ENCODE data around the gene PDGFA. TPM values are rescaled to one million over a fixed set of nuclear protein-coding genes. Genes with fewer than 3 reads are reported as not detected.

Gene PDGFA
- total RNA-seq, 1 donor from 2014 or later, result 7.3 TPM

DNA sequence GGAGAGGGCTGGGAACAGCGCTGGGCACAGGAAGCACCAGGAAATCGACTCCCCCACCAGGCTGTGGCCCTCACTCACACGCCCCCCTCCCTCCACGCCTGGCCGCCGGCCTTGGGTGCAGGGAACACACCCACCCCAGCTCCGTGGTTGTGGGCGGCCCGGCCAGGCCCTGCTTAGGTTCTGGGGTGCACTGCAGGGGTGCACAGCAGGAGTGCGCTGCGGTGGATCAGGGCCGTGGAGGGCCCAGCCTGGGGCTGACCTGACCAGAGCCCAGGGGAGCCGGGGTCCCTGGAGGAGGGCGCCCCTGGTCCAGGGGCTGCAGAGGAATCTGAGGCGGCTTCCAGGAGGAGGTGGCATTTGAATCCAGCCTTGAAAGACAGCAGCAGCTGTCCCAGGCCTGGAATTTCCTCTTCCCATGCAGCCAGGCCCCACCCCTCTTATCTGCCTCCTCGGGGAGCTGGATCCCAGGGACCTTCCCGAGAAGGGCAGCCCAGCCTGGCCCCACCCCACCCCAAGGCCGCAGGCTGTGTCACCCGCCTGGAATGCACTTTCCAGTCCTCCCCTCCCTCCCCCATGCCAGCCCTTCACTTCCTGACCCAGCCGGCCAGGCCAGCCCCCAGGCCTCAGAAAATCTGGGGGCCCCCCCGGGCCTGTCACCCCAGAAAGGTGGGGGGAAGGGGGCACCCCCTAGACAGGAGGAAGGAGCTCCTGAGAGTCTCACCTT lies 18.4 kb upstream of the PDGFA start:
- ChIA-PET POLR2A (no interaction called here), CTCF (no interaction called here)
- ATAC-seq (ENCODE audit: low read depth) (no peak), DNase-seq (no peak)
- H3K4me3 Mint-ChIP-seq, result no peak overlapping the region
- TF ChIP-seq, protein P1, sequence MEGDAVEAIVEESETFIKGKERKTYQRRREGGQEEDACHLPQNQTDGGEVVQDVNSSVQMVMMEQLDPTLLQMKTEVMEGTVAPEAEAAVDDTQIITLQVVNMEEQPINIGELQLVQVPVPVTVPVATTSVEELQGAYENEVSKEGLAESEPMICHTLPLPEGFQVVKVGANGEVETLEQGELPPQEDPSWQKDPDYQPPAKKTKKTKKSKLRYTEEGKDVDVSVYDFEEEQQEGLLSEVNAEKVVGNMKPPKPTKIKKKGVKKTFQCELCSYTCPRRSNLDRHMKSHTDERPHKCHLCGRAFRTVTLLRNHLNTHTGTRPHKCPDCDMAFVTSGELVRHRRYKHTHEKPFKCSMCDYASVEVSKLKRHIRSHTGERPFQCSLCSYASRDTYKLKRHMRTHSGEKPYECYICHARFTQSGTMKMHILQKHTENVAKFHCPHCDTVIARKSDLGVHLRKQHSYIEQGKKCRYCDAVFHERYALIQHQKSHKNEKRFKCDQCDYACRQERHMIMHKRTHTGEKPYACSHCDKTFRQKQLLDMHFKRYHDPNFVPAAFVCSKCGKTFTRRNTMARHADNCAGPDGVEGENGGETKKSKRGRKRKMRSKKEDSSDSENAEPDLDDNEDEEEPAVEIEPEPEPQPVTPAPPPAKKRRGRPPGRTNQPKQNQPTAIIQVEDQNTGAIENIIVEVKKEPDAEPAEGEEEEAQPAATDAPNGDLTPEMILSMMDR (IDR thresholded peaks at IDR 0.05), result no peak
- H3K4me1 Mint-ChIP-seq, result no peaks in the 10 kb centered on the region
- intact Hi-C loops (cut with micrococcal nuclease), result no loop called here
- H3K27ac Mint-ChIP-seq, result no peak overlapping the region
- H3K36me3 Mint-ChIP-seq (ENCODE audit: low read depth), result no peaks in the 10 kb centered on the region
- H3K27me3 Mint-ChIP-seq, result no peaks in the 10 kb centered on the region
- H3K9me3 Mint-ChIP-seq, result peaks cover 3% of the 10 kb centered on the region

DNA sequence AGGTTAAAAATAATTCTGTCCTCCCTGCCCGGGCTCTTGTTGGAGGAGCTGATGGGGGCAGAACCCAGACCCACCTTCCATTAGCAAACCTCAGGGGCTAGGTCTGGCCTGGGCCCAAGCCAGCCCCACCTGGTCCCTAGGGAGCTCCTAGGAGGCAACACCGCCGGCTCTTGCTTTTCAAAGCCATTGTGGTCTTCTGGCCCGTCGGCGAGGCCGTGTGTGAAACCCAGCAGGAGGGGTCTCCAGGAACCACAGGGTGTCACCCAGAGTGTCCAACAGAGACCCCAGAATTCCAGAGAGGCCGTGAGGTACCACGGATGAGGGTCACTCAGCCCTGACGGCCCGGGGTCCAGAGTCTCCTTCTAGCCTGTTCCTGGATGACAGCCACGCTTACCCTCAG lies 16.6 kb upstream of the PDGFA start:
- Mint-ChIP-seq H3K36me3 (ENCODE audit: low read depth) (no peaks in the 10 kb centered on the region), H3K9me3 (no peaks in the 10 kb centered on the region), H3K4me3 (no peak overlapping the region), H3K27me3 (no peaks in the 10 kb centered on the region), H3K27ac (no peak overlapping the region), H3K4me1 (peaks cover 8% of the 10 kb centered on the region)
- POLR2A ChIA-PET, result no interaction called here
- TF ChIP-seq, protein P1 (IDR thresholded peaks at IDR 0.05), result no peak
- intact Hi-C loops (cut with micrococcal nuclease), result no loop called here
- DNase-seq (no peak), ATAC-seq (ENCODE audit: low read depth) (no peak)
- CTCF ChIA-PET, result no interaction called here

DNA sequence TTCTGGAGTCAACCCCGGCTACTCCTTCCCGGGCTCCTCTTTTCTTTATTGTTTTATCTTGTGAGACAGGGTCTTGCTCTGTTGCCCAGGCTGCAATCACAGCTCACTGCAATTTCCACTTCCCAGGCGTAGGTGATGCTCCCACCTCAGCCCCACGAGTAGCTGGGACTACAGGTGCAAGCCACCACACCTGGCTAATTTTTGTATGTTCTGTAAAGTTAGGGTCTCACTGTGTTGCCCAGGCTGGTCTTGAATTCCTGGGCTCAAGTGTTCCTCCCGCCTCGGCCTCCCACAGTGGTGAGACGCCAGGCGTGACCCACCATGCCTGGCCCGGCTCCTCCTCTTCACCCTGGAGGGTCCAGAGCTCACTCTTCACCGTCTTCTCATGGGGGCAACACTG lies 15.3 kb upstream of the PDGFA start:
- Mint-ChIP-seq H3K27ac (no peak overlapping the region), H3K27me3 (no peaks in the 10 kb centered on the region), H3K9me3 (no peaks in the 10 kb centered on the region), H3K4me1 (peaks cover 9% of the 10 kb centered on the region), H3K4me3 (no peak overlapping the region), H3K36me3 (ENCODE audit: low read depth) (no peaks in the 10 kb centered on the region)
- ATAC-seq (ENCODE audit: low read depth) (no peak), DNase-seq (no peak)
- TF ChIP-seq, protein P1 (IDR thresholded peaks at IDR 0.05), result no peak
- CTCF ChIA-PET, result no interaction called here
- POLR2A ChIA-PET, result no interaction called here
- intact Hi-C loops (cut with micrococcal nuclease), result no loop called here

DNA sequence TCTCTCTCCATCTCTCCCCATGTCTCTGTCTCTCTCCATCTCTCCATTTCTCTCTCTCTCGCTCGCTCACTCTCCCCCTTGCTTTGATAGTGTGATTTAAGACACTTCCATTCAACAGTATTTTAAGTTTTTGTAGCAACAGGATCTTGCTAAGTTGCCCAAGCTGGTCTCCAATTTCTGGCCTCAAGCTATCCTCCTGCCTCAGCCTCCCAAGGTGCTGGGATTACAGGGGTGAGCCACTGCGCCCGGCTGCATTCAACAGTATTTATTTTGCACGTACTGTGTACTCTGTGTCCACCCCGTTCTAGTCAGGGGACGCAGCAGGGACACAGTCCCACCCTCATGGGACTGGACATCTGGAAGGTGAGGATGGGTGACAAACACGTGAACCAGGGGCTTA lies 14.4 kb upstream of the PDGFA start:
- ChIA-PET CTCF (no interaction called here), POLR2A (no interaction called here)
- intact Hi-C loops (cut with micrococcal nuclease), result no loop called here
- Mint-ChIP-seq H3K27ac (no peak overlapping the region), H3K27me3 (no peaks in the 10 kb centered on the region), H3K4me3 (no peak overlapping the region), H3K4me1 (peaks cover 9% of the 10 kb centered on the region), H3K9me3 (no peaks in the 10 kb centered on the region), H3K36me3 (ENCODE audit: low read depth) (no peaks in the 10 kb centered on the region)
- DNase-seq, result no peak
- TF ChIP-seq, protein P1 (IDR thresholded peaks at IDR 0.05), result no peak
- ATAC-seq (ENCODE audit: low read depth), result no peak

DNA sequence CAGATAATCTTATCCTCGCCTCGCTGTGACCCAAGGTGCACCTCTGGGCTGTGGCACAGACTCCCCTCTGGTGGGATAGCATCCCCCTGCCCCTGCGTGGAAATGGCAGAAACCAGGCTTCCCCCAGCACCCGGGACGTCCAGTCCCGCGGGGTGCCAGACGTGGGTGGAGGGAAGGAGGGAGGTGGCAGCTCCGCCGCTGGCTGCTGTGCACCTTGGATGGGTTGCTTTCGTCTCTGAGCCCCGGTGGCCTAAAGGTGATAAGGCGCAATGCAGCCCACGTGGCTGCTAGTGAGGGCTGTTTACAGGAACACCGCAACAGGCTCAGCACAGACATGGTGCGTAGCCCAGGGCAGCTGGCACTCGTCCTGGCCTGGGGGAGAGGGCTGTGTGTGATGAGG lies 13.6 kb upstream of the PDGFA start:
- CTCF ChIA-PET, result no interaction called here
- H3K4me1 Mint-ChIP-seq, result peaks cover 9% of the 10 kb centered on the region
- no peak overlapping the region for H3K4me3 Mint-ChIP-seq
- no peak overlapping the region for H3K27ac Mint-ChIP-seq
- no peaks in the 10 kb centered on the region for H3K27me3 Mint-ChIP-seq
- TF ChIP-seq, protein P1 (IDR thresholded peaks at IDR 0.05), result no peak
- no peaks in the 10 kb centered on the region for H3K36me3 Mint-ChIP-seq (ENCODE audit: low read depth)
- ATAC-seq (ENCODE audit: low read depth) (no peak), DNase-seq (no peak)
- H3K9me3 Mint-ChIP-seq, result no peaks in the 10 kb centered on the region
- intact Hi-C loops (cut with micrococcal nuclease), result no loop called here
- POLR2A ChIA-PET, result no interaction called here
